ENCODE results near the gene GOLIM4.

GRCh38 chr3:168086541-168087260 is 9.0 kb downstream of the GOLIM4 start:
- no peak for TF ChIP-seq POLR2A (IDR thresholded peaks at IDR 0.05; ENCODE audit: low read length)
- no peak for TF ChIP-seq GATA1 (IDR thresholded peaks at IDR 0.05; ENCODE audit: low read depth, low read length)

Data from erythroblast (primary cell).